NCI-H1417 treated with DMSO at 0.1 percent for 48 hours (cell line): Measurements from ENCODE around the gene BTAF1.
"Not testable (repeated sequence)": the region's sequence is repeated elsewhere in the genome, so short reads cannot be mapped to it uniquely, and the experiment has no call there.

Experiments
- DNase-seq: peaks from one replicate; lab custom pipeline; 2025; lab: John Stamatoyannopoulos, UW

BTAF1 gene

GRCh38 chr10:91978585-91978984 is 55.0 kb downstream of the BTAF1 start:
- DNase-seq = no peak

GRCh38 chr10:91980319-91980718 is 56.7 kb downstream of the BTAF1 start:
- no peak for DNase-seq

- DNase-seq = no peak
These were observed 59.8 kb downstream of the BTAF1 start for GRCh38 chr10:91983416-91983815.

- DNase-seq = no peak
These were observed 63.9 kb downstream of the BTAF1 start for GRCh38 chr10:91987397-91988037.

GRCh38 chr10:91992031-91992430 is 68.5 kb downstream of the BTAF1 start:
- no peak for DNase-seq

GRCh38 chr10:91996266-91996665 is 72.7 kb downstream of the BTAF1 start:
- DNase-seq = no peak

- DNase-seq = no peak
These were observed 78.0 kb downstream of the BTAF1 start for GRCh38 chr10:92001581-92001980.

- no peak for DNase-seq
These were observed 78.4 kb downstream of the BTAF1 start for GRCh38 chr10:92001995-92002394.

- DNase-seq = no peak
These were observed 79.7 kb downstream of the BTAF1 start for GRCh38 chr10:92003258-92003657.

GRCh38 chr10:92005978-92006377 is 82.4 kb downstream of the BTAF1 start:
- DNase-seq = no peak

- DNase-seq = no peak
These were observed 85.9 kb downstream of the BTAF1 start for GRCh38 chr10:92009445-92009844.

GRCh38 chr10:92010047-92010735 is 86.6 kb downstream of the BTAF1 start:
- DNase-seq = no peak

- DNase-seq = peak; percentile 4
These were observed 88.1 kb downstream of the BTAF1 start for GRCh38 chr10:92011560-92012214.

- DNase-seq = no peak
These were observed 91.0 kb downstream of the BTAF1 start for GRCh38 chr10:92014620-92015019.

GRCh38 chr10:92024700-92025099 is 101.1 kb downstream of the BTAF1 start:
- no peak for DNase-seq

GRCh38 chr10:92025340-92025739 is 101.8 kb downstream of the BTAF1 start:
- DNase-seq = not testable (repeated sequence)

- DNase-seq = no peak
These were observed 103.6 kb downstream of the BTAF1 start for GRCh38 chr10:92027141-92027540.

GRCh38 chr10:92031580-92031979 is 108.0 kb downstream of the BTAF1 start:
- no peak for DNase-seq

- DNase-seq = not testable (repeated sequence)
These were observed 109.5 kb downstream of the BTAF1 start for GRCh38 chr10:92033070-92033469.

GRCh38 chr10:92038949-92039348 is 115.4 kb downstream of the BTAF1 start:
- no peak for DNase-seq

- no peak for DNase-seq
These were observed 119.0 kb downstream of the BTAF1 start for GRCh38 chr10:92042541-92042940.

GRCh38 chr10:92045641-92046106 is 122.1 kb downstream of the BTAF1 start:
- DNase-seq = no peak

GRCh38 chr10:92047215-92047614 is 123.6 kb downstream of the BTAF1 start:
- DNase-seq = no peak
